DND-41 (cell line): ENCODE data around the gene CRY2.

ENCODE experiments used
- ATAC-seq: fragments of 200-7000 bp; cut with Tn5 transposase; 3 replicates; pipeline ENCODE4 v1.9.1; 2021; ENCODE audit warnings: low read depth; ENCODE audit not compliant: insufficient read depth
- DNase-seq: peaks from one replicate; pipeline ENCODE4 v3.0.0-alpha.2; 2020
- H2AFZ ChIP-seq: 2 replicates; pipeline ENCODE4 v1.6.0; 2012; ENCODE audit warnings: low read depth, low read length
- H3K27ac ChIP-seq: 2 replicates; pipeline ENCODE4 v1.5.1; 2012; ENCODE audit warnings: low read length, inconsistent platforms
- H3K27me3 ChIP-seq: fragments of 200-600 bp; sonication (generic); 2 replicates; pipeline ENCODE4 v1.6.0; 2012; ENCODE audit warnings: low read length, mild to moderate bottlenecking, inconsistent platforms; ENCODE audit not compliant: insufficient read depth, poor library complexity
- H3K36me3 ChIP-seq: 2 replicates; pipeline ENCODE4 v1.5.1; 2012; ENCODE audit warnings: low read length, inconsistent platforms; ENCODE audit not compliant: insufficient read depth
- H3K4me1 ChIP-seq: 2 replicates; pipeline ENCODE4 v1.5.1; 2012; ENCODE audit warnings: mild to moderate bottlenecking, low read length; ENCODE audit not compliant: insufficient read depth
- H3K4me2 ChIP-seq: 2 replicates; pipeline ENCODE4 v1.6.0; 2012; ENCODE audit warnings: mild to moderate bottlenecking, moderate library complexity, low read length, inconsistent platforms; ENCODE audit not compliant: insufficient read depth
- H3K4me3 ChIP-seq, 2 experiments: fragments of 200-600 bp in 1 of 2; shearing (Covaris generic) in 1 of 2; 2 replicates each; pipeline ENCODE4 v1.5.1; 2012 to 2016; ENCODE audit warnings: inconsistent platforms in 2 of 2, low read length in 2 of 2, mild to moderate bottlenecking in 2 of 2, low read depth in 1 of 2, moderate library complexity in 1 of 2
- H3K79me2 ChIP-seq: 2 replicates; pipeline ENCODE4 v1.6.0; 2012; ENCODE audit warnings: low read length, inconsistent platforms; ENCODE audit not compliant: insufficient read depth
- H3K9ac ChIP-seq: 2 replicates; pipeline ENCODE4 v1.6.0; 2012; ENCODE audit warnings: low read depth, mild to moderate bottlenecking, inconsistent platforms, low read length, moderate library complexity
- H3K9me3 ChIP-seq: 2 replicates; pipeline ENCODE4 v1.5.1; 2012; ENCODE audit warnings: low read length, moderate library complexity, mild to moderate bottlenecking, inconsistent platforms; ENCODE audit not compliant: insufficient read depth, severe bottlenecking
- H4K20me1 ChIP-seq: 2 replicates; pipeline ENCODE4 v1.6.0; 2012; ENCODE audit warnings: low read length; ENCODE audit not compliant: insufficient read depth
- EZH2 ChIP-seq: IDR thresholded peaks from 3 replicates; pipeline ENCODE4 v1.6.1; 2012; ENCODE audit warnings: borderline replicate concordance, low read depth, mild to moderate bottlenecking, moderate library complexity, low read length, inconsistent platforms; ENCODE audit not compliant: severe bottlenecking
- TF ChIP-seq, protein P1 (sequence below): IDR thresholded peaks from 2 replicates; pipeline ENCODE4 v1.5.1; 2012; ENCODE audit warnings: borderline replicate concordance, low read length, moderate library complexity, mild to moderate bottlenecking; ENCODE audit not compliant: poor library complexity, severe bottlenecking; ENCODE audit errors: extremely low read depth

The CRY2 gene

DNA sequence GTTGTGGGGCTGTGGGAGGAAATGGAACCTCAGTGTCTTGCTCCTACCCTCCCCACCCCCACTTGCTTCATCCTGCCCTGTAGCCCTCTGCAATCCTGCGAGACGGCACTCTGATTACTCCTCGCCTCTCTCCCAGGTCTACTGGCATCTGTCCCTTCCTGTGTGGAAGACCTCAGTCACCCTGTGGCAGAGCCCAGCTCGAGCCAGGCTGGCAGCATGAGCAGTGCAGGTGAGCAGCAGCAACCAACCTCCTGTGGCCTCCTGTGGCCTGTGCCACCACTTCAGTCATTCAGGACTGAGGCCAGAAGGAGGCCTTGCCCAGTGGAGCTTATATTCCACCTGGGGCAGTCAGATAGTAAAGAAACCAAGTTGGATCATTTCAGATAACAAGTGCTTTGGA, 23.4 kb downstream of the CRY2 start:
- H3K9ac ChIP-seq, result no peak overlapping the region
- no peak overlapping the region for H2AFZ ChIP-seq
- TF ChIP-seq, protein P1, sequence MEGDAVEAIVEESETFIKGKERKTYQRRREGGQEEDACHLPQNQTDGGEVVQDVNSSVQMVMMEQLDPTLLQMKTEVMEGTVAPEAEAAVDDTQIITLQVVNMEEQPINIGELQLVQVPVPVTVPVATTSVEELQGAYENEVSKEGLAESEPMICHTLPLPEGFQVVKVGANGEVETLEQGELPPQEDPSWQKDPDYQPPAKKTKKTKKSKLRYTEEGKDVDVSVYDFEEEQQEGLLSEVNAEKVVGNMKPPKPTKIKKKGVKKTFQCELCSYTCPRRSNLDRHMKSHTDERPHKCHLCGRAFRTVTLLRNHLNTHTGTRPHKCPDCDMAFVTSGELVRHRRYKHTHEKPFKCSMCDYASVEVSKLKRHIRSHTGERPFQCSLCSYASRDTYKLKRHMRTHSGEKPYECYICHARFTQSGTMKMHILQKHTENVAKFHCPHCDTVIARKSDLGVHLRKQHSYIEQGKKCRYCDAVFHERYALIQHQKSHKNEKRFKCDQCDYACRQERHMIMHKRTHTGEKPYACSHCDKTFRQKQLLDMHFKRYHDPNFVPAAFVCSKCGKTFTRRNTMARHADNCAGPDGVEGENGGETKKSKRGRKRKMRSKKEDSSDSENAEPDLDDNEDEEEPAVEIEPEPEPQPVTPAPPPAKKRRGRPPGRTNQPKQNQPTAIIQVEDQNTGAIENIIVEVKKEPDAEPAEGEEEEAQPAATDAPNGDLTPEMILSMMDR, result no peak
- TF ChIP-seq EZH2, result no peak
- no peaks in the 10 kb centered on the region for H3K79me2 ChIP-seq
- DNase-seq (no peak), ATAC-seq (no peak)
- H3K9me3 ChIP-seq, result no peaks in the 10 kb centered on the region
- peaks cover 8% of the 10 kb centered on the region; the same call in 1 of the 2 replicates for H4K20me1 ChIP-seq
- no peaks in the 10 kb centered on the region for H3K4me1 ChIP-seq
- no peak overlapping the region for H3K4me2 ChIP-seq
- no peaks in the 10 kb centered on the region for H3K27me3 ChIP-seq
- H3K4me3 ChIP-seq, result no peak overlapping the region
- H3K36me3 ChIP-seq, result peaks cover 72% of the 10 kb centered on the region
- H3K27ac ChIP-seq, result no peak overlapping the region

GRCh38 chr11:45871638-45872037, 24.4 kb downstream of the CRY2 start:
- TF ChIP-seq EZH2, result no peak
- TF ChIP-seq, protein P1, result no peak
- peaks cover 8% of the 10 kb centered on the region; the same call in 1 of the 2 replicates for H4K20me1 ChIP-seq
- H3K27ac ChIP-seq, result no peak overlapping the region
- no peak overlapping the region for H2AFZ ChIP-seq
- H3K9me3 ChIP-seq, result no peaks in the 10 kb centered on the region
- no peak overlapping the region for H3K4me3 ChIP-seq
- no peak overlapping the region for H3K4me2 ChIP-seq
- ATAC-seq (no peak), DNase-seq (no peak)
- H3K27me3 ChIP-seq, result no peaks in the 10 kb centered on the region
- no peaks in the 10 kb centered on the region for H3K79me2 ChIP-seq
- no peaks in the 10 kb centered on the region for H3K4me1 ChIP-seq
- H3K9ac ChIP-seq, result no peak overlapping the region
- H3K36me3 ChIP-seq, result peaks cover 65% of the 10 kb centered on the region

- peaks cover 67% of the 10 kb centered on the region for H3K36me3 ChIP-seq
- H3K9me3 ChIP-seq, result no peaks in the 10 kb centered on the region
- H3K4me3 ChIP-seq, result no peak overlapping the region
- H3K79me2 ChIP-seq, result no peaks in the 10 kb centered on the region
- no peak overlapping the region for H3K27ac ChIP-seq
- peak; percentile 37 for DNase-seq
- ATAC-seq, result peak; percentile 79
- H2AFZ ChIP-seq, result no peak overlapping the region
- no peak overlapping the region for H3K9ac ChIP-seq
- no peaks in the 10 kb centered on the region for H3K4me1 ChIP-seq
- no peak overlapping the region for H3K4me2 ChIP-seq
- no peaks in the 10 kb centered on the region for H3K27me3 ChIP-seq
- H4K20me1 ChIP-seq, result peaks cover 8% of the 10 kb centered on the region; the same call in 1 of the 2 replicates
- no peak for TF ChIP-seq EZH2
- TF ChIP-seq, protein P1, result peak; percentile 66
These were observed 25.5 kb downstream of the CRY2 start for GRCh38 chr11:45872651-45873356.
